ENCODE results near the gene CDK11A.
"Not testable (repeated sequence)": the region's sequence is repeated elsewhere in the genome, so short reads cannot be mapped to it uniquely, and the experiment has no call there.

- TF ChIP-seq, protein P1, sequence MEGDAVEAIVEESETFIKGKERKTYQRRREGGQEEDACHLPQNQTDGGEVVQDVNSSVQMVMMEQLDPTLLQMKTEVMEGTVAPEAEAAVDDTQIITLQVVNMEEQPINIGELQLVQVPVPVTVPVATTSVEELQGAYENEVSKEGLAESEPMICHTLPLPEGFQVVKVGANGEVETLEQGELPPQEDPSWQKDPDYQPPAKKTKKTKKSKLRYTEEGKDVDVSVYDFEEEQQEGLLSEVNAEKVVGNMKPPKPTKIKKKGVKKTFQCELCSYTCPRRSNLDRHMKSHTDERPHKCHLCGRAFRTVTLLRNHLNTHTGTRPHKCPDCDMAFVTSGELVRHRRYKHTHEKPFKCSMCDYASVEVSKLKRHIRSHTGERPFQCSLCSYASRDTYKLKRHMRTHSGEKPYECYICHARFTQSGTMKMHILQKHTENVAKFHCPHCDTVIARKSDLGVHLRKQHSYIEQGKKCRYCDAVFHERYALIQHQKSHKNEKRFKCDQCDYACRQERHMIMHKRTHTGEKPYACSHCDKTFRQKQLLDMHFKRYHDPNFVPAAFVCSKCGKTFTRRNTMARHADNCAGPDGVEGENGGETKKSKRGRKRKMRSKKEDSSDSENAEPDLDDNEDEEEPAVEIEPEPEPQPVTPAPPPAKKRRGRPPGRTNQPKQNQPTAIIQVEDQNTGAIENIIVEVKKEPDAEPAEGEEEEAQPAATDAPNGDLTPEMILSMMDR (IDR thresholded peaks at IDR 0.05), result not testable (repeated sequence)
- not testable (repeated sequence) for TF ChIP-seq POLR2AphosphoS5 (IDR thresholded peaks at IDR 0.05)
These were observed 61.2 kb downstream of the CDK11A start for GRCh38 chr1:1662830-1663560.

Data from esophagus muscularis mucosa (tissue), 3 donors.